Tongue (tissue), 1 donor: Measurements from ENCODE around the gene CCNE1. TPM values are rescaled to one million over a fixed set of nuclear protein-coding genes. Genes with fewer than 3 reads are reported as not detected.

Experiments used
- total RNA-seq: library from RNA; depleted of rRNA; stranded (reverse); fragments of >200 nt; gene quantifications from one replicate; pipeline ENCODE4 v1.2.3, GENCODE V29; 2014

Gene CCNE1
- total RNA-seq, 1 donor from 2014 or later = 7.0 TPM

Other genes starting within 250 kb of the CCNE1 start
- gene POP4, start 205.7 kb upstream of the CCNE1 start, total RNA-seq = 41.3 TPM
- 52.9 TPM for gene PLEKHF1, start 146.5 kb upstream of the CCNE1 start, total RNA-seq
- 31.9 TPM for gene C19orf12, start 96.7 kb upstream of the CCNE1 start, total RNA-seq
- gene URI1, start 130.2 kb downstream of the CCNE1 start, total RNA-seq = 87.4 TPM